Skeletal muscle tissue (tissue), 4 donors: Measurements from ENCODE around the gene NLK. TPM values are rescaled to one million over a fixed set of nuclear protein-coding genes. Genes with fewer than 3 reads are reported as not detected.
A peak's percentile ranks its signal among the peaks of the same experiment; 100 is the strongest.

ENCODE experiments used
- H3K27ac ChIP-seq: one replicate; pipeline ENCODE4 v1.7.0; 2013; ENCODE audit warnings: mild to moderate bottlenecking, low read depth, low read length, inconsistent platforms
- H3K27me3 ChIP-seq, 3 donors: one replicate each; pipeline ENCODE4 v1.7.0; 2013; ENCODE audit warnings: low read length in 3 of 3; ENCODE audit not compliant: control insufficient read depth in 3 of 3, insufficient read depth in 3 of 3
- H3K36me3 ChIP-seq, 3 donors: one replicate each; pipeline ENCODE4 v1.7.0; 2013; ENCODE audit warnings: low read length in 3 of 3; ENCODE audit not compliant: control insufficient read depth in 3 of 3, insufficient read depth in 3 of 3
- H3K4me1 ChIP-seq, 3 donors: one replicate each; pipeline ENCODE4 v1.7.0; 2013; ENCODE audit warnings: low read length in 3 of 3, mild to moderate bottlenecking in 3 of 3; ENCODE audit not compliant: control insufficient read depth in 3 of 3, insufficient read depth in 3 of 3
- H3K4me3 ChIP-seq, 3 donors: one replicate each; pipeline ENCODE4 v1.7.0; 2013; ENCODE audit warnings: low read length in 3 of 3
- H3K9ac ChIP-seq, 3 donors: one replicate each; pipeline ENCODE4 v1.7.0; 2013; ENCODE audit warnings: low read length in 3 of 3, mild to moderate bottlenecking in 3 of 3, moderate library complexity in 2 of 3, low read depth in 1 of 3
- H3K9me3 ChIP-seq, 3 donors: one replicate each; pipeline ENCODE4 v1.7.0; 2013; ENCODE audit warnings: low read length in 3 of 3; ENCODE audit not compliant: control insufficient read depth in 3 of 3
- total RNA-seq: library from RNA; depleted of rRNA; stranded (reverse); fragments of >200 nt; gene quantifications from one replicate; pipeline ENCODE4 v1.2.3, GENCODE V29; 2014
- donor health status: Osteomylitis.

NLK gene
- total RNA-seq, 1 donor from 2014 or later = 14.6 TPM

- H3K27me3 ChIP-seq = no peaks in the 10 kb centered on the region
- H3K4me1 ChIP-seq = peaks cover 0 to 4% (median under 1%) of the 10 kb centered on the region in 3 donors
- no peak overlapping the region for H3K4me3 ChIP-seq
- peaks cover 0 to 3% (median 0%) of the 10 kb centered on the region in 3 donors for H3K36me3 ChIP-seq
- H3K9ac ChIP-seq = peak overlapping the region in 1 of 3 donors; percentile 3
- H3K9me3 ChIP-seq = no peaks in the 10 kb centered on the region
- H3K27ac ChIP-seq = peak overlapping the region; percentile 10
These were observed 75.9 kb downstream of the NLK start for GRCh38 chr17:28118362-28118761.

GRCh38 chr17:28119046-28119445 is 76.6 kb downstream of the NLK start:
- no peak overlapping the region for H3K4me3 ChIP-seq
- no peaks in the 10 kb centered on the region for H3K27me3 ChIP-seq
- H3K36me3 ChIP-seq = peaks cover 0 to 3% (median 0%) of the 10 kb centered on the region in 3 donors
- H3K9me3 ChIP-seq = no peaks in the 10 kb centered on the region
- no peak overlapping the region for H3K9ac ChIP-seq
- peaks cover 0 to 4% (median 0%) of the 10 kb centered on the region in 3 donors for H3K4me1 ChIP-seq
- H3K27ac ChIP-seq = no peak overlapping the region

- H3K9me3 ChIP-seq = no peaks in the 10 kb centered on the region
- H3K27ac ChIP-seq = no peak overlapping the region
- no peaks in the 10 kb centered on the region for H3K27me3 ChIP-seq
- peaks cover 0 to 4% (median 0%) of the 10 kb centered on the region in 3 donors for H3K4me1 ChIP-seq
- H3K4me3 ChIP-seq = no peak overlapping the region
- H3K36me3 ChIP-seq = peaks cover 0 to 3% (median 0%) of the 10 kb centered on the region in 3 donors
- H3K9ac ChIP-seq = no peak overlapping the region
These were observed 77.1 kb downstream of the NLK start for GRCh38 chr17:28119560-28119959.

- Histone ChIP-seq H3K4me3 (no peak overlapping the region), H3K27me3 (no peaks in the 10 kb centered on the region), H3K4me1 (peaks cover 0 to 4% (median 0%) of the 10 kb centered on the region in 3 donors), H3K9ac (no peak overlapping the region), H3K27ac (no peak overlapping the region), H3K36me3 (peaks cover 0 to 3% (median 0%) of the 10 kb centered on the region in 3 donors), H3K9me3 (no peaks in the 10 kb centered on the region)
These were observed 78.3 kb downstream of the NLK start for GRCh38 chr17:28120766-28121165.

- H3K27me3 ChIP-seq = no peaks in the 10 kb centered on the region
- no peaks in the 10 kb centered on the region for H3K9me3 ChIP-seq
- no peak overlapping the region for H3K4me3 ChIP-seq
- no peak overlapping the region for H3K27ac ChIP-seq
- H3K4me1 ChIP-seq = no peaks in the 10 kb centered on the region
- H3K9ac ChIP-seq = no peak overlapping the region
- peaks cover 0 to 3% (median 0%) of the 10 kb centered on the region in 3 donors for H3K36me3 ChIP-seq
These were observed 82.5 kb downstream of the NLK start for GRCh38 chr17:28124962-28125361.

GRCh38 chr17:28125526-28126378 is 83.3 kb downstream of the NLK start:
- Histone ChIP-seq H3K27ac (no peak overlapping the region), H3K9ac (no peak overlapping the region), H3K27me3 (no peaks in the 10 kb centered on the region), H3K36me3 (peaks cover 0 to 3% (median 0%) of the 10 kb centered on the region in 3 donors), H3K4me1 (no peaks in the 10 kb centered on the region), H3K9me3 (no peaks in the 10 kb centered on the region), H3K4me3 (no peak overlapping the region)

- Histone ChIP-seq H3K9me3 (no peaks in the 10 kb centered on the region), H3K36me3 (peaks cover 0 to 3% (median 0%) of the 10 kb centered on the region in 3 donors), H3K9ac (no peak overlapping the region), H3K4me3 (no peak overlapping the region), H3K27ac (no peak overlapping the region), H3K4me1 (no peaks in the 10 kb centered on the region), H3K27me3 (no peaks in the 10 kb centered on the region)
These were observed 84.7 kb downstream of the NLK start for GRCh38 chr17:28127196-28127595.

GRCh38 chr17:28128779-28129178 is 86.3 kb downstream of the NLK start:
- no peak overlapping the region for H3K9ac ChIP-seq
- H3K4me3 ChIP-seq = no peak overlapping the region
- no peaks in the 10 kb centered on the region for H3K9me3 ChIP-seq
- peaks cover 0 to 10% (median 0%) of the 10 kb centered on the region in 3 donors for H3K36me3 ChIP-seq
- no peaks in the 10 kb centered on the region for H3K4me1 ChIP-seq
- H3K27me3 ChIP-seq = no peaks in the 10 kb centered on the region
- no peak overlapping the region for H3K27ac ChIP-seq

GRCh38 chr17:28130472-28130871 is 88.0 kb downstream of the NLK start:
- H3K4me1 ChIP-seq = no peaks in the 10 kb centered on the region
- H3K9ac ChIP-seq = no peak overlapping the region
- H3K27me3 ChIP-seq = no peaks in the 10 kb centered on the region
- H3K4me3 ChIP-seq = no peak overlapping the region
- H3K27ac ChIP-seq = no peak overlapping the region
- no peaks in the 10 kb centered on the region for H3K9me3 ChIP-seq
- peaks cover 0 to 10% (median 0%) of the 10 kb centered on the region in 3 donors for H3K36me3 ChIP-seq

GRCh38 chr17:28131599-28131998 is 89.1 kb downstream of the NLK start:
- Histone ChIP-seq H3K4me1 (no peaks in the 10 kb centered on the region), H3K4me3 (no peak overlapping the region), H3K9me3 (no peaks in the 10 kb centered on the region), H3K9ac (no peak overlapping the region), H3K27me3 (no peaks in the 10 kb centered on the region), H3K36me3 (peaks cover 0 to 10% (median 0%) of the 10 kb centered on the region in 3 donors), H3K27ac (no peak overlapping the region)
